Measurements from ENCODE around the gene CARD10.
"Not testable (repeated sequence)": the region's sequence is repeated elsewhere in the genome, so short reads cannot be mapped to it uniquely, and the experiment has no call there.

The CARD10 gene

DNA sequence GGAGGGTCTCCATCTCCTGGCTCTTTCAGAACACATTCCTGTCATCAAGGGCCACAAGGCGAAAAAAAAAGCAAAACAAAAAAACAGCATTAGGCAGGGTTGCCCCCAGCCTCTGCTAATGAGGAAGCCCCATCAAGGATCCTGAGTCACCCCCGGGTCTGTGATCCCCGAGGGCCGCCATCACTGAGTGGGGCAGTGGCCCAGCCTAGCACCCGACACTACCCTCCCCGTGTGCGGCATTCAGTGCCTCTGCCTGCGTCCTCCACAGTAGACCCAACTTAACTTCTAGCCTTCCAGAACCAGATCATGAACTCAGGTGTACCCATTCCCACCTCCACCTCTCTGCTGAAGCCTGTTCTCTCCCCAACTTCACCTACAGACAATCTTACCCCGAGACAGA lies 34.5 kb upstream of the CARD10 start:
- DNase-seq (ENCODE audit: low spot score): no peak

DNA sequence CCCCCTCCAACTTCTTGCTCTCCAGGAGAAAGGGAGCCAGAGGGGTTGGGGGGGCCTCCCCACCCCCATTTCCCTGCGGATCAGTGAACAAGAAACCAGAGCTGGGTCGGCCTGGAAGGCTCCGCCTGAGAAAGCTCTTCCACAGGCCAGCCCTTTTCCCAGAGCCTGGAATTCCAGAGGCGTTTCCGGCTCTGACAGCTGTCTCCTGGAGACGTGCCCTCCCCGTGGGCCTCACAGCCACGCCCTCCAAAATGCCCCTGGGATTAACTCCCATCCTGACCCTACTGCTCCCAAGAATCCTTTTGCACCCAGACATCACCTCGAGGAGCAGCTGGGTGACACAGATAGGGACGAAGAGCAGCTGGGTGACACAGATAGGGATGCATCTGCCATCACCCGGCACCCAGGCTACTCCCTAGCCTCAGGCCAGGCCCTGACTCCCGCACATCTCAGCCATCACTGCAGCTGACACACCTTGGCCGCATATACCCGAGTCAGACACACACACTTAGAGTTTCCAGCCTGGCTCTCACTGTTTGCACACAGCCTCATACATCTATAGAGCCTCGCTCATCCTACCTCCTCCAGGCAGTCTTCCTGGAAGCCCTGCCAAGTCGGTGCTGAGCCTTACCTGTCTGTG lies 33.4 kb upstream of the CARD10 start:
- peak; percentile 81 for DNase-seq (ENCODE audit: low spot score)

DNA sequence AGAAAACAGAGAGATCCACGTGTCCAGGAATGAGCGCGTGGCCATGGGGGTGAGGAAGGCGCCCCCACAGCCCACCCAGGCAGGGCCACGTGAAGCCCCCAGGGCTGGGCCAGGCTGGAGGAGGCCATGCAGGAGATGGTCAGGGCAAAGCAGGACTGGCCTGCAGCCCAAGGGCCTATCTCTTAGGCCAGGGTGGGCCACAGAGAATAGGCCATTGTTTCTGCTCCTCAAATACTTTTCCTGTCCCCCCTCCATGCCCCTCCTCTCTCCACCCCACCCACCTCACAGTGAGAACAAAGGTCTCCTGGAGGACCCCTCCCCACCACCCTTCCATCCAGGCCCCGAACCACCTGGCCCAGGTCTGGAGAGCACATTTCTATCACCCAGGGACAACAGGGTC lies 32.8 kb upstream of the CARD10 start:
- no peak for DNase-seq (ENCODE audit: low spot score)

DNA sequence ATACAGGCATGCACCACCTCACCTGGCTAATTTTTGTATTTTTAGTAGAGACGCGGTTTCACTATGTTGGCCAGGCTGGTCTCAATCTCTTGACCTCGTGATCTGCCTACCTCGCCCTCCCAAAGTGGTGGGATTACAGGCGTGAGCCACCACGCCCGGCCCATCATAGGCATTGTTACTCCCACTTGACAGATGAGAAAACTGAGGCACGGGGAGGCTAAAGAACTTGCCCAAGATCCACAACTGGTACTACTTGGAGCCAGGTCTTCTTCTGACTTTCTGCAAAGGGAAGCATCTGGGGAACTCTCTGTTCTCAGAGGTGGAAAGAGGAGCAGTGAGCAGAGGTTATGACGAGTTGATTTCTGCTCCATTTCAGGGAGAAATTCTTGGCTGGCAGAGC lies 31.7 kb upstream of the CARD10 start:
- not testable (repeated sequence) for DNase-seq (ENCODE audit: low spot score)

DNA sequence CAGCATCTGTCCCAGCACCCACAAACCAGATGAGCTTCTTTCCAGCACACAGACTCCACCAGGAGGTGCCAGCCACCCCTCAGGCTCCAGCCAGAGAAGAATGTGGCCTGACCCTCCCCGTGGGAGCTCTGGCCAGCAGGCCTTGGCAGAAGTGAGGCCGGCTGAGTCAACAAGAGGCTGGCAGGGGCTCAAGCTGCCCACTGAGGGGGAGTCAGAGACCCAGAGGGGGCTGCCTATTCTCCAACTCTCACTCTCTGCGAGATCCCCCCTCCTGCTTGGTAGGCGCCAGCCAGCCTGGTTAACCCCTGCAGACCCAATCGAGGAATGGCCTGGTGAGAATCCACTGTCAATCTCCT lies 30.5 kb upstream of the CARD10 start:
- DNase-seq (ENCODE audit: low spot score): peak; percentile 78

DNA sequence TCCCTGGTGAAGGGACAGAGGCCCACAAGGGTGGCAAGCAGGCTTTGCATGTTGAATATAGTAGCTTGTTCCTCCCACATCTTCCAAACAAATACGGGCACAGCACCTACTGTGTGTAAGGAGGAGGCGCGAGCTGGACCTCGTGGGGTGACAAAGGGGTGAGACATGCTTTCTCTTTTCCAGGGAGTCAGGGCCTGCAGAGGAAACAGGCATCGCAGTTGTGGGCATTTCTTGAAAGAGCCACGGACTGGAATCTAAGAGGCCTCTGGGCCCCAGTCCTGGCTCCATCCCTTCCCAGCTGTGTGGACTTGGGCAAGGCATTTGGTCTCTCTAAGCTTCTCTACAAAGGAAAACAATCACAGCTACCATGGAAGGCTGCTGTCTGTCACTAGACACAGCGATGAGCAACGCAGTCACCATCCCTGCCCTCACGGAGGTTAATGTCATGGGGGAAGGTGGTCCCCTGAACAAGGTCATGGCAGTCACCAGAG lies 28.1 kb upstream of the CARD10 start:
- no peak for DNase-seq (ENCODE audit: low spot score)

DNA sequence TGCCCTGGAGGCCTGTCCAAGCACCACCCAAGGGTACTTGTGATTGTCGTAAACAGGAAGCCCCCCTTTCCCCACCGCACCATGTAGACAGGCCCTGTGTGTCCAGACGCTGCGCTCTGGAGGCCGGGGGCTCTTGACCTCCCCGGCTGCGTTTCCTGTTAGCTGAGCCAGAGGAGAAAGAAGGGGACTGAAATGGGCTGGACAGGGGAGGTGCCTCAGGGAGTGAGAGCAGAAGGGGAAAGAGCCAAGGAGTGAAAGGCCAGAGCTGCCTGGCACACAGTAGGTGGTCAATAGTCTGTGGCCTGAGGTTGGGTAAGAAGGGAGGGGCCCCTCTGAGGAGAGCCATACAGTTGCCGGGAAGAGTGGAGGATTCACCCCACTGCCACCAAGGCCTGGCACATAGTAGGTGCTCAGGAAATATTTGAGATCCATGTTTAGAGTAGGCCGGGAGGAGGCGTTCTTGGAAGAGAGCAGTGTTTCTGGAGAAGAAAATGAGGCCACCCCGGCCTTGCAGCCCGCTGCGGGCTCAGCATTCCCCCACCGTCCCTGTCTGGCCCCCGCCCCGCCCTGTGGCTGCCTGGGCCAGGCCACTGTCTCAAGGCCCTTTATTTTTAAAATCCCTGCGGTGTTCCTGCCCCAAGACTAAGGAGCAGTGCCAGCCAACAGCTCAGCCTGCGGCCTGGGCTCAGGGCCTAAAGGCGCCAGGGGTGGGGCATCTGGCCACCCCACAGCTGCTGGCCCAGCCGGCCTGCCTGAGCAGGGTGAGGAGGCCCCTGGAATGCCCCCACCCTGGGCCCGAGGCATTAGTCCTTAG lies 27.4 kb upstream of the CARD10 start:
- peak; percentile 77 for DNase-seq (ENCODE audit: low spot score)

DNA sequence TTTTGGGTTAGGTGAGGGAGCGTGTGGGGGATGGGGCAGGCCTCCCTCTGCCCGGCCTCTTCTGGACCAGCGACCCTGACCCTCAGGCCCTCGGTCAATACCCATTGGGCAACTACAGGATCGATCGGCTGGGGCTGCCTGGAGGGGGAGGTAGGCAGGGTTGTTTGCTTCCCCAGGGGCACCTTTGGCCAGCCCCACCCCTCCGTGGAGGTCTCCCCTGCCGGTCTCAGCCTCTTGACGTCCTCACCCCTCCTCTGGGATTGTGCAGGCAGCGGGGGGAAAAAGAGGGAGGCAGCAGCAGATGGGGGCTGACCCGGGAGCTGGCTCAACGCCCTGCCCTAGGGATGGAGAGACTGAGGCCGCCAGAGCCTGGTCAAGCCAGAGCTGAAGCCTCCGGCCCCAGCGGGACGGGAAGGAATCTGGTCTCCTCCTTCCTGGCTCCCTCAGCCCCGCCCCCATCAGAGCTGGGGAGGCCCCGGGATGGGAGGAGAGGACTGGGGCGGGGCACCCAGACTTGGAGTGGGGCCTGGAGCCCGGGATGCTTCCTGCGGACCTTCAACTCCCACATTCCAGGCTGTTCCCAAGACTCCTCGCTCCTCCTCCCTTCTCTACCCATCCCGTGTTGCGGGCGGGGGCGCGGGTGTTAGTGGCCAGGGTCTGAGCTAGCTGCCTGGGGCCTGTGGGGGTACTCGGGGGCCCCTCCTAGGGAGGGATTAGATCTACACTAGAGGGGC lies 26.7 kb upstream of the CARD10 start:
- peak; percentile 98 for DNase-seq (ENCODE audit: low spot score)

DNA sequence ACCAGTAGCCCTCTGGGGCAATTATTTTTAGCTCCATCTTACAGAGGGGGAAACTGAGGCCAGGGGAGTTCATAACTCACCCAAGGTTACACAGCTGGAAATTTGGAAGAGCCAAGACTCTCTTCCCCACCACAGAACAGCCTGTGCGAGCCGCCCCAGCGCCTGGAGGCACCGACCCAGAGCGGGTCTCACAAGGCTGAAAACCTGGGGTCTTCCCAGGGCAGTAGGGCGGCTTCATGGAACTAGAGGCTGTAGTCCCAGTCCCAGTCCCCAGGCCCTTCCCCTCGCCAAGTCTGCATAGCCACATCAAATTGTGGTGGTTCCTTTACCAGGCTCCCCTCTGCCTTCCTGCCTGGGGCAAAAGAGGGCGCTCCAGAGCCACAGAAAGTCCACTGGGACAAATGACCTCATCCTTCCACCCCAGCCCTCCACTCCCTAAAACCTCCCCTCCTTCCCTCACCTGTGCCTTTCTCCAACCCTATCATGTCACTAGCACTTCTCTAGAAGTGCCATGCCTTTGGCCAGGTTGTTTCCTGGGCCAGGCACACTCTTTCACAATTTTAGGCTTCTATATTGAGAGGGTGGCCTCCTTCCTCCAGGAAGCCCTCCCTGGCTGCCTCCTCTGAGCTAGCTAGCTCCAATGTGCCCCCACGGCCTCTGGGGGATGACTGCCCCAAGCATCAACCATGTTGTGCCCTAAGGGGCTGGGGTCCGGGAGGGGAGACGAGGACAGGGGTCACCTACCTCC lies 25.9 kb upstream of the CARD10 start:
- peak; percentile 78 for DNase-seq (ENCODE audit: low spot score)

DNA sequence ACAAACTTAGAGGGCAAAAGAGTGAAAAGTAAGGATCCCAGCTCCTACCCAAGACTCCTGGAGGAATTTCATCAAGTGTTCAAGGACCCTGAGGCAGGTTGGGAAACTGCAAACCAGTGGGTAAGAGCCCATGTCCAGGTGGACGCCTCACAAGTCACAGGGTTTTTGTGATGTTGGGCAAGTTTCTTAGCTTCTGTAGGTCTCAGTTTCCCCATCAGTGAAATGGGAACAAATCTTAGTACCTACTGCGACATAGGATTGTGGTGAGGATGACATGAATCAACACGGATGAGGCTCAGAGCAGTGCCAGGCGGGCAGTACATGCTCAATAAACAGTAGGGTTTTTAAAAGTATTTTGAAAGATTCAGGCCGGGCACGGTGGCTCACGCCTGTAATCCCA lies 23.7 kb upstream of the CARD10 start:
- DNase-seq (ENCODE audit: low spot score): no peak

DNA sequence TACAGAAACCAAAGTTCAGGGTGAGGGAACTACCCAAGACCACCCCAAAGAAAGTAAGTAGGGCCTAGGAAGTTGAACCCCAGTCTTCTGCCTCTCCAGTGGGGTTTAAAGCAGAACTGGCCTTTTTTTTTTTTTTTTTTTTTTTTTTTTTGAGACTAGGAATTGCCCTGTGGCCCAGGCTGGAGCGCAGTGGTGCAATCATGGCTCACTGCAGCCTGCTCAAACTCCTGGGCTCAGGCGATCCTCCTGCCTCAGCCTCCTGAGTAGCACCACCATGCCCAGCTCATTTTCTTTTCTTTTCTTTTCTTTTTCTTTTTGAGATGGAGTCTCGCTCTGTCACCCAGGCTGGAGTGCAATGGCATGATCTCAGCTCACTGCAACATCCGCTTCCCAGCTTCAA lies 23.2 kb upstream of the CARD10 start:
- DNase-seq (ENCODE audit: low spot score): not testable (repeated sequence)

DNA sequence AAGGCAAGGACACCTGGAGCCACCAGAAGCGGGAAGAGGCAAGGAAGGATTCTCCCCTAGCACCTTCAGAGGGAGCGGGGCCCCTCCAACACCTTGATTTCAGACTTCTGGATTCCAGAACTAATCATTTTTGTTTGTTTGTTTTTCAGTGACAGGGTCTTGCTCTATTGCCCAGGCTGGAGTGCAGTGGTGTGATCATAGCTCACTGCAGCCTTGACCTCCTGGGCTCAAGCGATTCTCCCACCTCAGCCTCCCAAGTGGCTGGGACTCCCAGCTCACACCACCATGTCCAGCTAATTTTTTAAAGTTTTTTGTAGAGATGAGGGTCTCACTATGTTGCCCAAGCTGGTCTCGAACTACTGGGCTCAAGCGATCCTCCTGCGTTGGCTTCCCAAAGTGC lies 20.6 kb upstream of the CARD10 start:
- DNase-seq (ENCODE audit: low spot score): not testable (repeated sequence)

DNA sequence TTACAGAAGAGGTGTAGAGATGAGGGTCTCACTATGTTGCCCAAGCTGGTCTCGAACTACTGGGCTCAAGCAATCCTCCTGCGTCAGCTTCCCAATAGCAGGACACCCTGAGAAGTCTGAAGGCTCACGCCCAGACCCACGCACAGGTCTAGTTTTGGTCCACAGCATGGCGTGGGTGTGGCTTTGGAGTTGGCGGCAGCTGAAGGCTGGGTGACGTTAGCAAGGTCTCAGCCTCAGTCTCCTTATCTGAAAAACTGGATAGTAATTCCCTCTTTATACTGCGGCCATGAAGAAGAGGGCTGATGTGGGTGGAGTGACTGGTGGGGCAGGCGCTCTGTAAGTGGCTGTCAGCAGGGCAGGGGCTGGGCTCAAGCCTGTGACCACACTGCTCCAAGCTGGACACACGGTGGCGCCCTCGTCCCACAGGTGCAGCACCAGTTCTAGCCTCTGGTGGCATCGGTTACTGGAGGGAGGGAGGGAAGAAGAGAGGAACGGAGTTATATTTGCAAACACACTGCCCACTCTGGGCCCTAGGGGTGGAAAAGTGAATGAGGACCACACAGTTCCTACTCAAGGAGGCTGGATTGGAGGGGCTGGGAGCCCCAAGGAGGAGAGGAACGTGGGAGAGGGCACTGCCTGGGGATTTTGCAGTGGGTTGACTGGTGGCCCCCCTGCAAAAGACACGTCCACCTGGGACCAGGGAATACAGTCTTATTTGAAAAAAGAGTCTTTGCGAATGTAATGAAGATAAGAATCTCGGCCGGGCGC lies 19.6 kb upstream of the CARD10 start:
- DNase-seq (ENCODE audit: low spot score): peak; percentile 94

DNA sequence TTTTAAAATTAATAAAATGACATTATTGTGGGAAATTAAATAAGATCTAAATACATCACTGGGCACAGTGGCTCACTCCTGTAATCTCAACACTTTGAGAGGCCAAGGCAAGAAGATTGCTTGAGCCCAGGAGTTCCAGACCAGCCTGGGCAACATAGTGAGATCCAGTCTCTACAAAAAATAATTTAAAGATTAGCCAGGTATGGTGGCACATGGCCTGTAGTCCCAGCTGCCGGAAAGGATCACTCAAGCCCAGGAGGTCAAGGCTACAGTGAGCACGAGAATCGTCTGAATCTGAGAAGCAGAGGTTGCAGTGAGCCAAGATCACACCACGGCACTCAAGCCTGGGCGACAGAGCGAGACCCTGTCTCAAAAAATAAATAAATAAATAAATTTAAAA lies 15.9 kb upstream of the CARD10 start:
- DNase-seq (ENCODE audit: low spot score): no peak

DNA sequence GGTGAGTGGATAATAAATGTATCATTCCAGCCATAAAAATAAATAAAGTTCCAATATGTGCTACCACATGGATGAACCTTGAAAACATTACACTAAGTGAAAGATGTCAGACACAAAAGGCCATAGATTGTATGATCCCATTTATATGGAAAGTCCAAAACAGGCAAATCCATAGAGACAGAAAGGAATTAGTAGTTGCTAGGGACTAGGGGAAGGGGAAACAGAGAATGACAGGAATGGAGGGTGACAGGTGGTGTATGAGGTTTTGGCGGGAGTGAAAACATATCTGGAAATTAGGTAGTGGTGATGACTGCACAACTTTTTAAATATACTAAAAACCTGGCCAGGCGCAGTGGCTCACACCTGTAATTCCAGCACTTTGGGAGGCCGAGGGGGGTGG lies 15.2 kb upstream of the CARD10 start:
- DNase-seq (ENCODE audit: low spot score): no peak

DNA sequence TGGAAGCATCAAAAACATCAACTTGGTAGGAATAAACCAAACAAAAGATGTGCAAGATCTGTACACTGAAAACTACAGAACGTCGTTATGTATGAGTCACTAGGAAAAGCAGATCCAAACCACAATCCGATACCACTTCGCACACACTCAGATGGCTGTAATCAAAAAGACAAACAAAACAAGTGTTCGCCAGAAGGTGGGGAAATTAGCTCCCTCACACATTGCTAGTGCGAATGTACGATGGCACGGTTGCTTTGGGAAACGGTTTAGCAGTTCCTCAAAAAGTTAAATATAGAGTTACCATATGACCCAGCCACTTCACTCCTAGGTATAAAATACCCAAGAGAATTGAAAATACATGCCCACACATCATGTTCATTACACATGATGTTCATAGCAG lies 14.8 kb upstream of the CARD10 start:
- peak; percentile 63 for DNase-seq (ENCODE audit: low spot score)

DNA sequence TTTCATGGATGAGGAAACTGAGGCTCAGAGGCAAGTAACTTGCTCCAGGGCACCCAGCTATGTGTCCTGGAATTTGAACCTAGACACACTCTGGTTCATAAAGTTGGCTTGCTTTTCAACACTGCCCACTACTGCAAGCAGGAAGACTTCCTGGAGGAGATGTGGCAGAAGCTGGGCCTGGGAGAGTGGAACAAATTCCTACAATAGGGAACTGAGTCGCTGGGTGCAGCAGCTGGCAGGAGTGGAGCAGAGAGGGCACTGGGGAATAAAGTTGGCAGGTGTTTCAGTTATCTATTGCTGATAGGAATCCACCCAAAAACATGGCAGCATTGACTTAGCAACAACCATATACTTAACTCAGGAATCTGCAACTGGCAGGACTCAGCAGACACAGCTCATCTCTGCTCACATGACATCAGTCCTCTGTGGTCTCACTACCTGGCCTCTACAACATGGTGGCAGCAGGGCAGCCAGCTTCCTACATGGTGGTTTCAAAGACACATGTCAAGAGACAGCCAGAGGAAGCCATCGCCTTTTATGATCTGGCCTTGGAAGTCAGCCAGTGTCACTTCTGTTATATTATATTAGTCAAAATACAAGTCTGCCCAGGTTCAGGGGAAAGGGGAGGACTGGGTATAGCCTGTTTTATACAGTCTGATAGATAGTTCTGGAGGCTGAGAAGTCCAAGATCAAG lies 10.6 kb upstream of the CARD10 start:
- no peak for DNase-seq (ENCODE audit: low spot score)

DNA sequence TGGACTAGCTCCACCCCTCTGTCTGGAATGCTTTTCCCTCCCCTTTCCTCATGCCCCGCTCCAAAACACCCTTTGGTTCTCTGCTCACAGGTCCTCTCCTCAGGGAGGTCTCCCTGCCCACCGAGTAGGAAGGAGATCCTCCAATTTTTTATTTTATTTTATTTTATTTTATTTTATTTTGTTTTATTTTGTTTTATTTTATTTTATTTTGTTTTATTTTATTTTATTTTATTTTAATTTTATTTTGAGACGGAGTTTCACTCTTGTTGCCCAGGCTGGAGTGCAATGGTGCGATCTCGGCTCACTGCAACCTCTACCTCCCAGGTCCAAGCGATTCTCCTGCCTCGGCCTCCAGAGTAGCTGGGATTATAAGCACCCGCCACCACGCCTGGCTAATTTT lies 8.7 kb upstream of the CARD10 start:
- DNase-seq (ENCODE audit: low spot score): not testable (repeated sequence)

DNA sequence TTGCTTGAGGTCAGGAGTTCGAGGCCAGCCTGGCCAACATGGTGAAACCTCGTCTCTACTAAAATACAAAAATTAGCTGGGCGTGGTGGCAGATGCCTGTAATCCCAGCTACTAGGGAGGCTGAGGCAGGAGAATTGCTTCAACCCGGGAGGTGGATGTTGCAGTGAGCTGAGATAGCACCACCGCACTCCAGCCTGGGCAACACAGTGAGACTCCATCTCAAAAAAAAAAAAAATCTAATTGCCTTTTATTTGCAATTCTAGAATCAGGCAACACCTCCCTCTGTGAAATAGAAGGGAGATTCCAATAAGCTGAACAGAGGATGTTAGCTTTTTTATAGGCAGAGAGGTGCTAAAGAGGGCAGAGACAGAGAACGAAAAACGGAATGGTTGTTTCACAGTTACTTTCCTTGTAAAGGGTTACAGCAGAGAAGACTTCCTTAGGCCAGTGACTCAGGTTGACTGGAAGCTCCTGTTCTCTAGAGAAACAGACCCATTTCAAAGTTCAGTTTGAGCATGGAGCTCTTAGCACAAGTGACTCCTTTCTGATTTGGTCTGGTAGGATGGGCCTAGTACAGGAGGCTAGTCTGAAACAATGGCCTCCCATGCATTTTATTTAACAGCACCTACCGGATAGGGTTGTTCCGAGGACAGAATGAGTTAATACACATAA lies 8.0 kb upstream of the CARD10 start:
- DNase-seq (ENCODE audit: low spot score): not testable (repeated sequence)

DNA sequence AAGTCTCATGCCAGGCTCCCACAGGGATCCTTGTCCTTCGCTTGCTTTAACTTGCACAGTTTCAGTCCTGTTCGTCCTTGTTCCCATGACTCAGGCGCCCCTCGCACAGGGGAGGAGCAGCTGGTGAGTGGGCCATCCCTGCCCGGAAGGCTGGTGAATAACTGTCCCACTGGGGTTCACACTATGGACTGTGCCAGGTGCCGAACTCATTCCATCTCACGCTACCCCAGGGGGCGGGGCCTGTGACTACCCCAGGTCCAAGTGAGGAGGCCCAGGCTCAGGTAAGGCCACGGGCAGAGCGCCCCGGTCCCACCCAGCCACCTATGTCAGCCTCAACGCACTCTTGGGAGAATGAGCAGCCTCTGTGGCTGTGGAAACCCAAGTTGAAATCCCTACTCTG lies 7.2 kb upstream of the CARD10 start:
- DNase-seq (ENCODE audit: low spot score): no peak

All from GM03348 (cell line).